HG03097 (cell line): Measurements from ENCODE around the gene MEIS3.
"Not testable (repeated sequence)": the region's sequence is repeated elsewhere in the genome, so short reads cannot be mapped to it uniquely, and the experiment has no call there.

Experiments used
- ATAC-seq: cut with Tn5 transposase; IDR thresholded peaks from one replicate; pipeline ENCODE4 v1.9.1; 2021; ENCODE audit not compliant: unreplicated experiment, low FRiP score

MEIS3 gene

DNA sequence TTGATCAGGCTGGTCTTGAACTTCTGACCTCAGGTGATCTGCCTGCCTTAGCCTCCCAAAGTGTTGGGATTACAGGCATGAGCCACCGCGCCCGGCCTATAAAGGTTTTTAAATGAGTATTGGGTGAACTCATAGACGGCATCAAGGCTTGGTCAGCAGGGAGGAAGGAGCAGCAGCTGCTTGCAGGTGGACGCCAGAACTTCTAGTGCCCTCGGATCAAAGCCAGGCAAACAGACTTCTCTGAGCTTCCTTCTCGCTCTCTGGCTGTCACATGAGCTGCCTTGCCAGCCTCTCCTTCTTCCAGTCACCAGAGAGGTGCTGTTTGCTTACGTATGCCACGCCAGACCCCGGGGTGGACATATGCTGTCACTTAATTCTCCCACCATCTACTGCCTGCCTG lies 53.9 kb downstream of the MEIS3 start:
- not testable (repeated sequence) for ATAC-seq

DNA sequence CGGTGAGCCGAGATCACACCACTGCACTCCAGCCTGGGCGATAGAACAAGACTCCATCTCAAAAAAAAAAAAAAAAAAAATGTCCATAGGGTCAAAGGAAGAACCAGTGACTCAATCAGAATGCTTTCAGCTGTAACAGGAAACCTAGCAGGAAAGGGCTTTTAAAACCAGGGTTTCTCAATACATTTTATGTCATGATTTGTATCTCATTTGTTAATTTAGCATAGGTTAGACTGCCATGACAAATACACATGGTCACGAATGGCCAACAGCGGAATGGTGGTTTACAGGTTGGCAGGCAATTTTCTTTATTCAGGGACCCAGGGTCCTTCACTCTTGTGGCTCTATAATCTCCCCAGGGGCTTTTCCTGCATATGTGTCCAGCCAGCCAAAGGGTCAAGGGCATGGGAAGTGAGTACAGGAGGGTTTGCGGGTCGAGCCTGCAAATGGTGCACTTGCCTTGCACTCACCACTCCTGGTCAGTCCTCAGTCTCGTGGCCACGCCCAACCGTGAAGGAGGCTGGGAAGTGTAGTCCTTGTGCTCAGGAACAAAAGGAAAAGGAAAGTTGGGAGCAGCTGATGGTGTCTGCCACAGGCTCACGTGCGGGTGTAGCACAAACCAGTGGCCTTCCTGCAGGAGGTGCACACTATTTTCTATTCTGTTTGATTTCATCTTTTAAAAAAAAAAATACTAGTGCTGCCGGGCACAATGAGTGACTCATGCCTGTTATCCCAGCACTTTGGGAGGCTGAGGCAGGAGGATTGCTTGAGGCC lies 55.4 kb downstream of the MEIS3 start:
- ATAC-seq: no peak

DNA sequence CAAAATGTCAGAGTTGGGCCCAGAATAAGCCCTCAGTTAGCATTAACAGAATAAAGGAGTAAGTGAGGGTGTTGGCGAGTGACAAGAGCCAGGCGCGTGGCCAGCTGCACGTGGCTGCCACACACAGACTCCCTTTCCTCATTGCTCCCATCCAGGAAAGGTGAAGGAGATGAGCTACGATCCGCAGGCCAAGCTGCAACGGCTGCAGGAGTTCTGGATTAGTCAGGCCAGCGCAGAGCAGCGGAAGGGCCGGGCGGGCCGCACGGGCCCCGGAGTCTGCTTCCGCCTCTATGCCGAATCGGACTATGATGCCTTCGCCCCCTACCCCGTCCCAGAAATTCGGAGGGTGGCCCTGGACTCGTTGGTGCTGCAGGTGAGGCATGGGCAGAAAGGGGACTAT lies 57.0 kb downstream of the MEIS3 start:
- no peak for ATAC-seq

DNA sequence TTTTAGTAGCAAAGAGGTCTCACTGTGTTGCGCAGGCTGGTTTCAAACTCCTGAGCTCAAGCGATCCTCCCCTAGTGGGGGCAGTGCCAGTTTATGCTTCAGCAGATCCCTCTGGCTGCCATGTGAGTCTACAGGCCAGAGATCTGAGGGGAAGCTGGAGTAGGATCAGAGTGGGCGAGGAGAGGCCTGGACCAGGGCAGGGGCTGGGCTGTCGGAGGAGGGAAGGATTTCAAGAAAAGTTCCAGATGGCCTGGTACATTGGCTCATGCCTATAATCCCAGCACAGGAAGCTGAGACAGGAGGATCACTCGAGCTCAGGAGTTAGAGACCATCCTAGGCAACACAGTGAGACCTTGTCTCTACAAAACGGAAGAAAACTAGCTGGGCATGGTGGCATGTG lies 60.4 kb downstream of the MEIS3 start:
- no peak for ATAC-seq

DNA sequence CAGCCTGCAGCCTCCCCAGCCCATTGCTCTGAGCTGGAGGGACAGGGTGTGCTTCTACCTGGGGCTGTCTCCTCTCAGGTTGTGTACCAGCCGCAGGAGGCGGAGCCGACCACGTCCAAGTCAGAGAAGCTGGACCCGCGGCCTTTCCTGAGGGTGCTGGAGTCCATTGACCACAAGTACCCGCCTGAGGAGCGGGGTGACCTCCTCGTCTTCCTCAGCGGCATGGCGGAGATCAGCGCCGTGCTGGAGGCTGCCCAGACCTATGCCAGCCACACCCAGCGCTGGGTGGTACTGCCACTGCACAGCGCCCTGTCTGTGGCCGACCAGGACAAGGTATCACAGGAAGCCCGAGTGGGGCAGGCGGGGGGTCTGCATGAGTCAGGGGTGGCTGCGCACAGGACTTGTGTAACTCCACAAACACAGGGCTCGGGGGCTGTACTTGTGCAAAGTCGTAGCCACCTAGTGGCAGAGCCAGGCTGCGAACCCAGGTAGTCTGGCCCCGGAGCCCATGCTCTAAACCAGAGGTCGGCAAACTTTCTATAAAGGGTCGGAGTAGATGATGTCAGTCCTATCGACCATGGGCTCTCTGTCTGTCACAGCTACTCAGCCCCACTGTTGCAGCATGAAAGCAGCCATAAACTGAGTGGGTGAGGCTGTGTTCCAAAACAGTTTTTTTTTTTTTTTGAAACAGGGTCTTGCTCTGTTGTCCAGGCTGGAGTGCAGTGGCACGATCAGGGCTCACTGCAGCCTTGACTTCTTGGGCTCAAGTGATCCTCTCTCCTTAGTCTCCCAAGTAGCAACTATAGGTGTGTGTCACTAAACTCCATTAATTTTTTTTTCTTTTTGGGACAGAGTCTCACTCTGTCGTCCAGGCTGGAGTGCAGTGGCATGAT lies 61.3 kb downstream of the MEIS3 start:
- ATAC-seq: no peak

DNA sequence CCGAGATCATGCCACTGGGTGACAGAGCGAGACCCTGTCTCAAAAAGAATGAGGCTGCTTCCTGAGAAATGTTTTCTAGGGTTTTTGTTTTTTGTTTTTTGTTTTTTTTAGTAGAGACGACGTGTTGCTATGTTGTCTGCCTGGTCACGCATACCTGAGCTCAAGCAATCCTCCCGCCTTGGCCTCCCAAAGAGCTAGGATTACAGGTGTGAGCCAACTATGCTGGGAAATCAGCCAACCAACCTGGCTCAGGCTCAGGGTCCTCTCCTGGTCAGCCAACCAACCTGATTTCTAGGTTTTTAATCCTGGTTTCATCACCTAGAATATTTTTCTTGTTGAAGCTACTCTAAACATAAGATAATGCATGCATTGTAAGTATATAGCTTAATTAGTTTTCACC lies 62.4 kb downstream of the MEIS3 start:
- ATAC-seq: no peak

DNA sequence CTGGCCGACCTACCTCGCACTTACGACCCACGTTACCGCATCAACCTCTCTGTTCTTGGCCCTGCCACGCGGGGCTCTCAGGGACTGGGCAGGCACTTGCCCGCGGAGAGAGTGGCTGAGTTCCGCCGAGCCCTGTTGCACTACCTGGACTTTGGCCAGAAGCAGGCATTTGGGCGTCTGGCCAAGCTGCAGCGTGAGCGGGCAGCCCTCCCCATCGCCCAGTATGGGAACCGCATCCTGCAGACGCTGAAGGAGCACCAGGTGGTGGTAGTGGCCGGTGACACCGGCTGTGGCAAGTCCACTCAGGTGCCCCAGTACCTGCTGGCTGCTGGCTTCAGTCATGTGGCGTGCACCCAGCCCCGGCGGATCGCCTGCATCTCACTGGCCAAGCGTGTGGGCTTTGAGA lies 66.0 kb downstream of the MEIS3 start:
- ATAC-seq: no peak
